ENCODE results near the gene AMH.

DNA sequence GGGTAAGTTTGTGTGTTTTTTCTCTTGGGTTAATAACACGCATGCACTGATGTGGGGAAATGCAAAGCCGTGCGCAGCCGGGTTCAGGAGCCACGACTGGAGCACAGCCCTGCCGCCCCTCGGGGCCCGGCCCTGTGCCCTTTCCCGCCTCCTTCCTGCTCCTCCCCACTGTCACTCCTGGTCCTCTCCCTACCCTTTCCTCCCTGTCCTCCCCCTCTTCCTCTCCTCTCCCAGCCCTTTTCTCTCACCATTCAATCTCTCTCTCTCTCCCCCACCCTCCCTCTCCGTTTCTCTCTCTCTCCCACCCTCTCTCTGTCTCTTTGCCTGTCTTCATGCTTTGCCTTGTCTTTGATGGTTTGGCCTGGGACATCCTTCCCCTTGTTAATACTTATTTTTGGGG is 40.1 kb upstream of the AMH start:
- TF ChIP-seq, protein P1, sequence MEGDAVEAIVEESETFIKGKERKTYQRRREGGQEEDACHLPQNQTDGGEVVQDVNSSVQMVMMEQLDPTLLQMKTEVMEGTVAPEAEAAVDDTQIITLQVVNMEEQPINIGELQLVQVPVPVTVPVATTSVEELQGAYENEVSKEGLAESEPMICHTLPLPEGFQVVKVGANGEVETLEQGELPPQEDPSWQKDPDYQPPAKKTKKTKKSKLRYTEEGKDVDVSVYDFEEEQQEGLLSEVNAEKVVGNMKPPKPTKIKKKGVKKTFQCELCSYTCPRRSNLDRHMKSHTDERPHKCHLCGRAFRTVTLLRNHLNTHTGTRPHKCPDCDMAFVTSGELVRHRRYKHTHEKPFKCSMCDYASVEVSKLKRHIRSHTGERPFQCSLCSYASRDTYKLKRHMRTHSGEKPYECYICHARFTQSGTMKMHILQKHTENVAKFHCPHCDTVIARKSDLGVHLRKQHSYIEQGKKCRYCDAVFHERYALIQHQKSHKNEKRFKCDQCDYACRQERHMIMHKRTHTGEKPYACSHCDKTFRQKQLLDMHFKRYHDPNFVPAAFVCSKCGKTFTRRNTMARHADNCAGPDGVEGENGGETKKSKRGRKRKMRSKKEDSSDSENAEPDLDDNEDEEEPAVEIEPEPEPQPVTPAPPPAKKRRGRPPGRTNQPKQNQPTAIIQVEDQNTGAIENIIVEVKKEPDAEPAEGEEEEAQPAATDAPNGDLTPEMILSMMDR (IDR thresholded peaks at IDR 0.05): no peak
- TF ChIP-seq, protein P2, sequence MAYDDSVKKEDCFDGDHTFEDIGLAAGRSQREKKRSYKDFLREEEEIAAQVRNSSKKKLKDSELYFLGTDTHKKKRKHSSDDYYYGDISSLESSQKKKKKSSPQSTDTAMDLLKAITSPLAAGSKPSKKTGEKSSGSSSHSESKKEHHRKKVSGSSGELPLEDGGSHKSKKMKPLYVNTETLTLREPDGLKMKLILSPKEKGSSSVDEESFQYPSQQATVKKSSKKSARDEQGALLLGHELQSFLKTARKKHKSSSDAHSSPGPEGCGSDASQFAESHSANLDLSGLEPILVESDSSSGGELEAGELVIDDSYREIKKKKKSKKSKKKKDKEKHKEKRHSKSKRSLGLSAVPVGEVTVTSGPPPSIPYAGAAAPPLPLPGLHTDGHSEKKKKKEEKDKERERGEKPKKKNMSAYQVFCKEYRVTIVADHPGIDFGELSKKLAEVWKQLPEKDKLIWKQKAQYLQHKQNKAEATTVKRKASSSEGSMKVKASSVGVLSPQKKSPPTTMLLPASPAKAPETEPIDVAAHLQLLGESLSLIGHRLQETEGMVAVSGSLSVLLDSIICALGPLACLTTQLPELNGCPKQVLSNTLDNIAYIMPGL (CRISPR knock-in tag; IDR thresholded peaks at IDR 0.05; ENCODE audit: borderline replicate concordance): no peak
- TF ChIP-seq RCOR1 (IDR thresholded peaks at IDR 0.05; ENCODE audit: low read depth, low read length): no peak
- TF ChIP-seq, protein P3, sequence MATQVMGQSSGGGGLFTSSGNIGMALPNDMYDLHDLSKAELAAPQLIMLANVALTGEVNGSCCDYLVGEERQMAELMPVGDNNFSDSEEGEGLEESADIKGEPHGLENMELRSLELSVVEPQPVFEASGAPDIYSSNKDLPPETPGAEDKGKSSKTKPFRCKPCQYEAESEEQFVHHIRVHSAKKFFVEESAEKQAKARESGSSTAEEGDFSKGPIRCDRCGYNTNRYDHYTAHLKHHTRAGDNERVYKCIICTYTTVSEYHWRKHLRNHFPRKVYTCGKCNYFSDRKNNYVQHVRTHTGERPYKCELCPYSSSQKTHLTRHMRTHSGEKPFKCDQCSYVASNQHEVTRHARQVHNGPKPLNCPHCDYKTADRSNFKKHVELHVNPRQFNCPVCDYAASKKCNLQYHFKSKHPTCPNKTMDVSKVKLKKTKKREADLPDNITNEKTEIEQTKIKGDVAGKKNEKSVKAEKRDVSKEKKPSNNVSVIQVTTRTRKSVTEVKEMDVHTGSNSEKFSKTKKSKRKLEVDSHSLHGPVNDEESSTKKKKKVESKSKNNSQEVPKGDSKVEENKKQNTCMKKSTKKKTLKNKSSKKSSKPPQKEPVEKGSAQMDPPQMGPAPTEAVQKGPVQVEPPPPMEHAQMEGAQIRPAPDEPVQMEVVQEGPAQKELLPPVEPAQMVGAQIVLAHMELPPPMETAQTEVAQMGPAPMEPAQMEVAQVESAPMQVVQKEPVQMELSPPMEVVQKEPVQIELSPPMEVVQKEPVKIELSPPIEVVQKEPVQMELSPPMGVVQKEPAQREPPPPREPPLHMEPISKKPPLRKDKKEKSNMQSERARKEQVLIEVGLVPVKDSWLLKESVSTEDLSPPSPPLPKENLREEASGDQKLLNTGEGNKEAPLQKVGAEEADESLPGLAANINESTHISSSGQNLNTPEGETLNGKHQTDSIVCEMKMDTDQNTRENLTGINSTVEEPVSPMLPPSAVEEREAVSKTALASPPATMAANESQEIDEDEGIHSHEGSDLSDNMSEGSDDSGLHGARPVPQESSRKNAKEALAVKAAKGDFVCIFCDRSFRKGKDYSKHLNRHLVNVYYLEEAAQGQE (IDR thresholded peaks at IDR 0.05): no peak

Data from A549 (cell line).